ENCODE data around the gene PHACTR1.
A peak's percentile ranks its signal among the peaks of the same experiment; 100 is the strongest.

Gene PHACTR1

GRCh38 chr6:12947967-12948366 is 231.4 kb downstream of the PHACTR1 start:
- no peak for DNase-seq

- no peak for DNase-seq
Measured at GRCh38 chr6:12950976-12951375, 234.4 kb downstream of the PHACTR1 start.

GRCh38 chr6:12951415-12951814 is 234.8 kb downstream of the PHACTR1 start:
- no peak for DNase-seq

- no peak for DNase-seq
Measured at GRCh38 chr6:12952318-12952717, 235.8 kb downstream of the PHACTR1 start.

- DNase-seq, result peak in 1 of 51 donors; percentile 12
Measured at GRCh38 chr6:12955956-12956355, 239.4 kb downstream of the PHACTR1 start.

- no peak for DNase-seq
Measured at GRCh38 chr6:12956991-12957320, 240.4 kb downstream of the PHACTR1 start.

- peak in 50 of 51 donors; percentile 17 to 81 (median 62) for DNase-seq
Measured at GRCh38 chr6:12957321-12958051, 240.9 kb downstream of the PHACTR1 start.

GRCh38 chr6:12958052-12958706 is 241.6 kb downstream of the PHACTR1 start:
- DNase-seq, result peak in 2 of 51 donors; percentile 22 to 73

GRCh38 chr6:12961761-12962160 is 245.2 kb downstream of the PHACTR1 start:
- no peak for DNase-seq

GRCh38 chr6:12962529-12962928 is 246.0 kb downstream of the PHACTR1 start:
- no peak for DNase-seq

GRCh38 chr6:12962987-12963386 is 246.4 kb downstream of the PHACTR1 start:
- no peak for DNase-seq

GRCh38 chr6:12963567-12963966 is 247.0 kb downstream of the PHACTR1 start:
- DNase-seq, result no peak

GRCh38 chr6:12967686-12968085 is 251.1 kb downstream of the PHACTR1 start:
- DNase-seq, result no peak

GRCh38 chr6:12968290-12968689 is 251.7 kb downstream of the PHACTR1 start:
- DNase-seq, result no peak

GRCh38 chr6:12968839-12969558 is 252.4 kb downstream of the PHACTR1 start:
- DNase-seq, result no peak

GRCh38 chr6:12969966-12970365 is 253.4 kb downstream of the PHACTR1 start:
- DNase-seq, result no peak

GRCh38 chr6:12973386-12973785 is 256.8 kb downstream of the PHACTR1 start:
- no peak for DNase-seq

GRCh38 chr6:12974551-12974950 is 258.0 kb downstream of the PHACTR1 start:
- DNase-seq, result no peak

- DNase-seq, result no peak
Measured at GRCh38 chr6:12976366-12976765, 259.8 kb downstream of the PHACTR1 start.

- no peak for DNase-seq
Measured at GRCh38 chr6:12977206-12977605, 260.6 kb downstream of the PHACTR1 start.

GRCh38 chr6:12977806-12978205 is 261.2 kb downstream of the PHACTR1 start:
- DNase-seq, result no peak

- no peak for DNase-seq
Measured at GRCh38 chr6:12980741-12981140, 264.2 kb downstream of the PHACTR1 start.

- DNase-seq, result no peak
Measured at GRCh38 chr6:12984776-12985175, 268.2 kb downstream of the PHACTR1 start.
